ENCODE results near the gene MAP3K2.

The MAP3K2 gene

GRCh38 chr2:127422559-127423477, 35.0 kb upstream of the MAP3K2 start:
- no peak overlapping the region for H3K27ac ChIP-seq (ENCODE audit: extremely low read depth, low read depth, low read length)
- no peaks in the 10 kb centered on the region for H3K36me3 ChIP-seq (ENCODE audit: control insufficient read depth in 2 of 2, insufficient read depth in 1 of 2, low read length in 2 of 2)
- H3K9me3 ChIP-seq (ENCODE audit: control insufficient read depth, insufficient read depth, low read depth, low read length) = no peaks in the 10 kb centered on the region
- no peaks in the 10 kb centered on the region for H3K4me1 ChIP-seq (ENCODE audit: control insufficient read depth, insufficient read depth, low read length)
- TF ChIP-seq WT1 (tag by site-specific recombination; IDR thresholded peaks at IDR 0.05) (no peak), ZNF10 (tag by site-specific recombination; IDR thresholded peaks at IDR 0.05) (no peak), CTCF (tag by site-specific recombination; IDR thresholded peaks at IDR 0.05) (peak; percentile 7; the same call in 1 of the 2 replicates), ZIC2 (tag by site-specific recombination; IDR thresholded peaks at IDR 0.05) (peak; percentile 39; the same call in 1 of the 2 replicates), OSR2 (tag by site-specific recombination; IDR thresholded peaks at IDR 0.05) (no peak), KLF1 (tag by site-specific recombination; IDR thresholded peaks at IDR 0.05) (peak; percentile 96), ZFHX2 (tag by site-specific recombination; conservative IDR thresholded peaks at IDR 0.05) (peak; percentile 8; the same call in 1 of the 2 replicates)
- H3K4me3 ChIP-seq (ENCODE audit: low read depth, low read length) = peak overlapping the region; percentile 30
- ChIA-PET POLR2A (interaction anchor here (0.6 to 1.8 kb wide), 2 partner anchors 12 to 24 kb away, joined by 4 to 5 read pairs; no protein-coding TSS in a partner anchor), CTCF (interaction anchor here (0.6 kb wide), 1 partner anchor 98 kb away, joined by 4 read pairs; no protein-coding TSS in a partner anchor)

GRCh38 chr2:127421871-127422558, 34.2 kb upstream of the MAP3K2 start:
- POLR2A ChIA-PET = interaction anchor here (0.6 to 1.8 kb wide), 2 partner anchors 13 to 24 kb away, joined by 4 to 5 read pairs; no protein-coding TSS in a partner anchor
- Histone ChIP-seq H3K27ac (ENCODE audit: extremely low read depth, low read depth, low read length) (no peak overlapping the region), H3K4me1 (ENCODE audit: control insufficient read depth, insufficient read depth, low read length) (no peaks in the 10 kb centered on the region), H3K4me3 (ENCODE audit: low read depth, low read length) (no peak overlapping the region), H3K36me3 (ENCODE audit: control insufficient read depth in 2 of 2, insufficient read depth in 1 of 2, low read length in 2 of 2) (no peaks in the 10 kb centered on the region), H3K9me3 (ENCODE audit: control insufficient read depth, insufficient read depth, low read depth, low read length) (no peaks in the 10 kb centered on the region)
- CTCF ChIA-PET = interaction anchor here (0.6 kb wide), 2 partner anchors 15 to 97 kb away, joined by 3 to 4 read pairs; no protein-coding TSS in a partner anchor
- TF ChIP-seq ZNF626 (tag by site-specific recombination; IDR thresholded peaks at IDR 0.05) (no peak), ZNF341 (tag by site-specific recombination; IDR thresholded peaks at IDR 0.05; ENCODE audit: low read depth) (no peak), ZBTB11 (tag by site-specific recombination; conservative IDR thresholded peaks at IDR 0.05; ENCODE audit: low read depth) (no peak), ZNF223 (tag by site-specific recombination; IDR thresholded peaks at IDR 0.05) (0 out of 2 replicates have a peak, but pooled peaks have one; percentile 78), REPIN1 (tag by site-specific recombination; IDR thresholded peaks at IDR 0.05; ENCODE audit: low read depth) (no peak)

GRCh38 chr2:127421116-127421800, 33.5 kb upstream of the MAP3K2 start:
- no peak overlapping the region for H3K4me3 ChIP-seq (ENCODE audit: low read depth, low read length)
- H3K36me3 ChIP-seq (ENCODE audit: control insufficient read depth in 2 of 2, insufficient read depth in 1 of 2, low read length in 2 of 2) = no peaks in the 10 kb centered on the region
- ChIA-PET POLR2A (no interaction called here), CTCF (interaction anchor here (0.6 kb wide), 1 partner anchor 15 kb away, joined by 3 read pairs; no protein-coding TSS in a partner anchor)
- no peak for TF ChIP-seq ZEB2 (tag by site-specific recombination; IDR thresholded peaks at IDR 0.05)
- no peak for TF ChIP-seq ZBTB49 (tag by site-specific recombination; IDR thresholded peaks at IDR 0.05; ENCODE audit: low read depth)
- TF ChIP-seq PRDM10 (tag by site-specific recombination; IDR thresholded peaks at IDR 0.05) = 0 out of 2 replicates have a peak, but pooled peaks have one; percentile 12
- H3K9me3 ChIP-seq (ENCODE audit: control insufficient read depth, insufficient read depth, low read depth, low read length) = no peaks in the 10 kb centered on the region
- no peaks in the 10 kb centered on the region for H3K4me1 ChIP-seq (ENCODE audit: control insufficient read depth, insufficient read depth, low read length)
- no peak overlapping the region for H3K27ac ChIP-seq (ENCODE audit: extremely low read depth, low read depth, low read length)
